ENCODE measurements around the gene IDH1. TPM values are rescaled to one million over a fixed set of nuclear protein-coding genes. Genes with fewer than 3 reads are reported as not detected.
A peak's percentile ranks its signal among the peaks of the same experiment; 100 is the strongest.

Gene IDH1
- total and polyA plus RNA-seq, 2 of the 13 experiments (the other 11 are each of a cell fraction or from before 2014, with no cell fraction given), result 312 to 1,077 TPM

DNA sequence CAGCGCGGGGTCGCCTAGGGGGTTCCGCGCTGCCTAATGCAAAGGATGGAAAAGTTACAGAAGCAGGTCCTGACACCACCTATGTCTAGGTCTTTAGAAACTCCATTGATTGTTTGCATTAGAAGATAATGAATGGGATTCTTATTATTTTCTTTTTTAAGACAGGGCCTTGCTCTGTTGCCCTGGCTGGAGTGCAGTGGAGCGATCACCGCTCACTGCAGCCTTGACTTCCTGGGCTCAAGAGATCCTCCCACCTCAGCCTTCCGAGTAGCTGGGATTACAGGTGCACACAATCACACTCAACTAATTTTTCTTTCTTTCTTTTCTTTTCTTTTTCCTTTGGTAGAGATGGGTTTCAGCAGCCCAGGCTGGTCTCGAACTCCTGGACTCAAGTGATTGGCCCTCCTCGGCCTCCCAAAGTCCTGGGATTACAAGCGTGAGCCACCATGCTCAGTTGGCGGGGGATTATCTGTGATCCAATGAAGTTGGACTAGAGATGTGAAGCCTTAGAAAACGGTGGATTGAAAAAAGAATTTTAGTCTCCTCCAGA is 761 bp upstream of the IDH1 start (continued):
- TF ChIP-seq, protein P1, sequence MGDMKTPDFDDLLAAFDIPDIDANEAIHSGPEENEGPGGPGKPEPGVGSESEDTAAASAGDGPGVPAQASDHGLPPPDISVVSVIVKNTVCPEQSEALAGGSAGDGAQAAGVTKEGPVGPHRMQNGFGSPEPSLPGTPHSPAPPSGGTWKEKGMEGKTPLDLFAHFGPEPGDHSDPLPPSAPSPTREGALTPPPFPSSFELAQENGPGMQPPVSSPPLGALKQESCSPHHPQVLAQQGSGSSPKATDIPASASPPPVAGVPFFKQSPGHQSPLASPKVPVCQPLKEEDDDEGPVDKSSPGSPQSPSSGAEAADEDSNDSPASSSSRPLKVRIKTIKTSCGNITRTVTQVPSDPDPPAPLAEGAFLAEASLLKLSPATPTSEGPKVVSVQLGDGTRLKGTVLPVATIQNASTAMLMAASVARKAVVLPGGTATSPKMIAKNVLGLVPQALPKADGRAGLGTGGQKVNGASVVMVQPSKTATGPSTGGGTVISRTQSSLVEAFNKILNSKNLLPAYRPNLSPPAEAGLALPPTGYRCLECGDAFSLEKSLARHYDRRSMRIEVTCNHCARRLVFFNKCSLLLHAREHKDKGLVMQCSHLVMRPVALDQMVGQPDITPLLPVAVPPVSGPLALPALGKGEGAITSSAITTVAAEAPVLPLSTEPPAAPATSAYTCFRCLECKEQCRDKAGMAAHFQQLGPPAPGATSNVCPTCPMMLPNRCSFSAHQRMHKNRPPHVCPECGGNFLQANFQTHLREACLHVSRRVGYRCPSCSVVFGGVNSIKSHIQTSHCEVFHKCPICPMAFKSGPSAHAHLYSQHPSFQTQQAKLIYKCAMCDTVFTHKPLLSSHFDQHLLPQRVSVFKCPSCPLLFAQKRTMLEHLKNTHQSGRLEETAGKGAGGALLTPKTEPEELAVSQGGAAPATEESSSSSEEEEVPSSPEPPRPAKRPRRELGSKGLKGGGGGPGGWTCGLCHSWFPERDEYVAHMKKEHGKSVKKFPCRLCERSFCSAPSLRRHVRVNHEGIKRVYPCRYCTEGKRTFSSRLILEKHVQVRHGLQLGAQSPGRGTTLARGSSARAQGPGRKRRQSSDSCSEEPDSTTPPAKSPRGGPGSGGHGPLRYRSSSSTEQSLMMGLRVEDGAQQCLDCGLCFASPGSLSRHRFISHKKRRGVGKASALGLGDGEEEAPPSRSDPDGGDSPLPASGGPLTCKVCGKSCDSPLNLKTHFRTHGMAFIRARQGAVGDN (CRISPR knock-in tag; IDR thresholded peaks at IDR 0.05), result 0 out of 2 replicates have a peak, but pooled peaks have one; percentile 4
- TF ChIP-seq HMGA1 (CRISPR knock-in tag; conservative IDR thresholded peaks at IDR 0.05) (no peak), HOXA5 (CRISPR knock-in tag; IDR thresholded peaks at IDR 0.05) (0 out of 2 replicates have a peak, but pooled peaks have one; percentile 25), ZNF782 (CRISPR knock-in tag; IDR thresholded peaks at IDR 0.05; ENCODE audit: borderline replicate concordance) (peak; percentile 90; the same call in 1 of the 2 replicates), ZNF556 (CRISPR knock-in tag; IDR thresholded peaks at IDR 0.05; ENCODE audit: borderline replicate concordance) (no peak; the same call in 1 of the 2 replicates), HMG20B (CRISPR knock-in tag; conservative IDR thresholded peaks at IDR 0.05) (no peak), TSC22D2 (CRISPR knock-in tag; IDR thresholded peaks at IDR 0.05; ENCODE audit: borderline replicate concordance) (0 out of 2 replicates have a peak, but pooled peaks have one; percentile 14), ARID2 (CRISPR knock-in tag; IDR thresholded peaks at IDR 0.05; ENCODE audit: borderline replicate concordance) (0 out of 2 replicates have a peak, but pooled peaks have one; percentile 52), ZNF383 (CRISPR knock-in tag; IDR thresholded peaks at IDR 0.05; ENCODE audit: borderline replicate concordance) (no peak), ZNF143 (CRISPR knock-in tag; IDR thresholded peaks at IDR 0.05) (peak; percentile 27; the same call in 1 of the 2 replicates), ZNF563 (CRISPR knock-in tag; IDR thresholded peaks at IDR 0.05) (no peak; the same call in 1 of the 2 replicates), ZMYM2 (CRISPR knock-in tag; IDR thresholded peaks at IDR 0.05) (peak; percentile 87), RBM22 (optimal IDR thresholded peaks at IDR 0.05; ENCODE audit: low read length) (no peak), RAD21 (CRISPR knock-in tag; IDR thresholded peaks at IDR 0.05) (0 out of 2 replicates have a peak, but pooled peaks have one; percentile 37), KLF12 (CRISPR knock-in tag; IDR thresholded peaks at IDR 0.05; ENCODE audit: borderline replicate concordance) (no peak), GTF2F1 (IDR thresholded peaks at IDR 0.05; ENCODE audit: low read length) (no peak), ZFAT (CRISPR knock-in tag; conservative IDR thresholded peaks at IDR 0.05) (no peak), ZNF274 (CRISPR knock-in tag; IDR thresholded peaks at IDR 0.05) (0 out of 2 replicates have a peak, but pooled peaks have one; percentile 20), ZNF878 (CRISPR knock-in tag; IDR thresholded peaks at IDR 0.05) (peak; percentile 46; the same call in 1 of the 2 replicates)
- TF ChIP-seq, protein P2, sequence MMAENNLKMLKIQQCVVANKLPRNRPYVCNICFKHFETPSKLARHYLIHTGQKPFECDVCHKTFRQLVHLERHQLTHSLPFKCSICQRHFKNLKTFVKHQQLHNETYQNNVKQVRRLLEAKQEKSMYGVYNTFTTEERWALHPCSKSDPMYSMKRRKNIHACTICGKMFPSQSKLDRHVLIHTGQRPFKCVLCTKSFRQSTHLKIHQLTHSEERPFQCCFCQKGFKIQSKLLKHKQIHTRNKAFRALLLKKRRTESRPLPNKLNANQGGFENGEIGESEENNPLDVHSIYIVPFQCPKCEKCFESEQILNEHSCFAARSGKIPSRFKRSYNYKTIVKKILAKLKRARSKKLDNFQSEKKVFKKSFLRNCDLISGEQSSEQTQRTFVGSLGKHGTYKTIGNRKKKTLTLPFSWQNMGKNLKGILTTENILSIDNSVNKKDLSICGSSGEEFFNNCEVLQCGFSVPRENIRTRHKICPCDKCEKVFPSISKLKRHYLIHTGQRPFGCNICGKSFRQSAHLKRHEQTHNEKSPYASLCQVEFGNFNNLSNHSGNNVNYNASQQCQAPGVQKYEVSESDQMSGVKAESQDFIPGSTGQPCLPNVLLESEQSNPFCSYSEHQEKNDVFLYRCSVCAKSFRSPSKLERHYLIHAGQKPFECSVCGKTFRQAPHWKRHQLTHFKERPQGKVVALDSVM (CRISPR knock-in tag; IDR thresholded peaks at IDR 0.05), result 0 out of 2 replicates have a peak, but pooled peaks have one; percentile 18
- TF ChIP-seq, protein P3, sequence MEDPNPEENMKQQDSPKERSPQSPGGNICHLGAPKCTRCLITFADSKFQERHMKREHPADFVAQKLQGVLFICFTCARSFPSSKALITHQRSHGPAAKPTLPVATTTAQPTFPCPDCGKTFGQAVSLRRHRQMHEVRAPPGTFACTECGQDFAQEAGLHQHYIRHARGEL (CRISPR knock-in tag; IDR thresholded peaks at IDR 0.05), result no peak
- TF ChIP-seq, protein P4, sequence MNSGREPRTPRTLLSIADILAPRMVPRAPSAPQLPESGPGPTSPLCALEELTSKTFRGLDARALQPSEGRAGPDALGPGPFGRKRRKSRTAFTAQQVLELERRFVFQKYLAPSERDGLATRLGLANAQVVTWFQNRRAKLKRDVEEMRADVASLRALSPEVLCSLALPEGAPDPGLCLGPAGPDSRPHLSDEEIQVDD (CRISPR knock-in tag; IDR thresholded peaks at IDR 0.05; ENCODE audit: borderline replicate concordance), result no peak
- TF ChIP-seq, protein P5, sequence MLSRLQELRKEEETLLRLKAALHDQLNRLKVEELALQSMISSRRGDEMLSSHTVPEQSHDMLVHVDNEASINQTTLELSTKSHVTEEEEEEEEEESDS (CRISPR knock-in tag; IDR thresholded peaks at IDR 0.05; ENCODE audit: borderline replicate concordance), result 0 out of 2 replicates have a peak, but pooled peaks have one; percentile 62
